ENCODE measurements around the gene KCNG4. TPM values are rescaled to one million over a fixed set of nuclear protein-coding genes. Genes with fewer than 3 reads are reported as not detected.

Gene KCNG4
- total RNA-seq, 6 experiments from 2014 or later = not detected

DNA sequence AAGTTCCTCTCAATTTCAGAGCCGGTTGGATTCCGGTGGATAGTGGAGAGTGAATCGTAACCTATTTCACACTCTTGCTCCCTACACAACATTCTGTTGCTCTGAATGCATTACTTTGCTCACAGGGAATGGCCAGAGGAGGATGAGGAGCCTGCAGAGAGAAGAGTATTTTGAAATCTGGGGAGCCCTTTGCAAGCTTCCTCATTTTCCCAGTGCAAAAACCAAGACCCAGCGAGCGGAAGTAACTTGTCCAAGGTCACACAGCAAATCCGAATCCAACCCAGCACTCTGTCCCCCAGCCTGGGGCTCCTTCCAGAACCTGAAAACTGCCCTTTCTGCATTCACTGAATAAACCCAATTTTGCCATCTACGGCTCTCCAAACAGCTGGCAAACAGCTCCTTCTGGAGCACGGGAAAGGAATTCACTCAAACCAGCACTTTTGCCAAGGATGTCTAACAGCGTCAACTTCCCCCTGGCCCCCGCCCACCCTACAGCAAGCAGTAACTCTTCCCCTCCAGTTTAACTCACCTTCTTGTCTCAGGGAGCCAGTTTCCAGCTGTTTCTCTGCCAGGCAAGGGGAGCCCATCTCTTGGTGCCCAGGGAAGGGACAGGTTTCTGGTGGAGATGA is 557 bp downstream of the KCNG4 start:
- Mint-ChIP-seq H3K27ac (no peak overlapping the region), H3K27me3 (ENCODE audit: insufficient read depth) (peaks cover 46% of the 10 kb centered on the region), H3K36me3 (ENCODE audit: low read depth) (no peaks in the 10 kb centered on the region)

DNA sequence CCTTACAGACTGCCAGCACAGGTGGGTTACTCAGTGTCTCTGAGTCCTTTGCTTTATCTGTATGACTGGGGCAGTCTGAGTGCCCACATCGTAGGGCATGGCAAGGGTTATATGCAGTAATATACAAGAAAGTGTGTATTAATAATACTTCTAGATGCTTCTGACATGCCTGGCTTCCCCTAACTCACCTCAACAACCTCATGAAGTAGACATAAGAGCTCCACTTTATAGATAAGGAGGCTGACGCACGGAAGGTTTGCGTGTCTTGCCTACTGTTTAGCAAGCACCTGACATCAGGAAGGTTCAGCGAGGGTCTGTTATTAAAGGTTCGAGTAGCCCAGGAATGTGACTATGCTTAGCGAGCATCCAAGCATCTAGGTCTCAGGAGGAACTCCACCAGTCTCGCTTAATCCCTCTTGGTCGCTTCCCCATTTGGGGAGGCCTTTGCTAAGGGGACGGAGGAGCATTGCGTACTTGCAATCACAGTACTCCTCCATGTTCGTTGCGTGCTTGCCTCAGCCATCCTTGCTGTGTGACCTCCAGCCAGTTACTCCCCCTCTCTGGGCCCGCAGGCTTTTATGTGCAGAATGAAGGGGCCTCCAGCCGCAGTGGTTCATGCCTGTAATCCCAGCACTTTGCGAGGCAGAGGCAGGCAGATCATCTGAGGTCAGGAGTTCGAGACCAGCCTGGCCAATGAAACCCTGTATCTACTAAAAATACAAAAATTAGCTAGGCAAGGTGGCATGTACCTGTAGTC is 1.6 kb downstream of the KCNG4 start:
- DNase-seq = no peak
- TF ChIP-seq, protein P1, sequence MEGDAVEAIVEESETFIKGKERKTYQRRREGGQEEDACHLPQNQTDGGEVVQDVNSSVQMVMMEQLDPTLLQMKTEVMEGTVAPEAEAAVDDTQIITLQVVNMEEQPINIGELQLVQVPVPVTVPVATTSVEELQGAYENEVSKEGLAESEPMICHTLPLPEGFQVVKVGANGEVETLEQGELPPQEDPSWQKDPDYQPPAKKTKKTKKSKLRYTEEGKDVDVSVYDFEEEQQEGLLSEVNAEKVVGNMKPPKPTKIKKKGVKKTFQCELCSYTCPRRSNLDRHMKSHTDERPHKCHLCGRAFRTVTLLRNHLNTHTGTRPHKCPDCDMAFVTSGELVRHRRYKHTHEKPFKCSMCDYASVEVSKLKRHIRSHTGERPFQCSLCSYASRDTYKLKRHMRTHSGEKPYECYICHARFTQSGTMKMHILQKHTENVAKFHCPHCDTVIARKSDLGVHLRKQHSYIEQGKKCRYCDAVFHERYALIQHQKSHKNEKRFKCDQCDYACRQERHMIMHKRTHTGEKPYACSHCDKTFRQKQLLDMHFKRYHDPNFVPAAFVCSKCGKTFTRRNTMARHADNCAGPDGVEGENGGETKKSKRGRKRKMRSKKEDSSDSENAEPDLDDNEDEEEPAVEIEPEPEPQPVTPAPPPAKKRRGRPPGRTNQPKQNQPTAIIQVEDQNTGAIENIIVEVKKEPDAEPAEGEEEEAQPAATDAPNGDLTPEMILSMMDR (IDR thresholded peaks at IDR 0.05) = no peak
- Mint-ChIP-seq H3K27me3 (ENCODE audit: insufficient read depth) (peaks cover 55% of the 10 kb centered on the region), H3K9me3 (no peaks in the 10 kb centered on the region), H3K27ac (no peak overlapping the region), H3K4me3 (no peak overlapping the region), H3K4me1 (ENCODE audit: low read depth) (no peaks in the 10 kb centered on the region), H3K36me3 (ENCODE audit: low read depth) (no peaks in the 10 kb centered on the region)

More for the DNA sequence above, 557 bp downstream of the KCNG4 start:
- no peak overlapping the region for H3K4me3 Mint-ChIP-seq
- H3K9me3 Mint-ChIP-seq = no peaks in the 10 kb centered on the region
- DNase-seq = no peak
- TF ChIP-seq, protein P1 (IDR thresholded peaks at IDR 0.05) = no peak
- no peaks in the 10 kb centered on the region for H3K4me1 Mint-ChIP-seq (ENCODE audit: low read depth)

DNA sequence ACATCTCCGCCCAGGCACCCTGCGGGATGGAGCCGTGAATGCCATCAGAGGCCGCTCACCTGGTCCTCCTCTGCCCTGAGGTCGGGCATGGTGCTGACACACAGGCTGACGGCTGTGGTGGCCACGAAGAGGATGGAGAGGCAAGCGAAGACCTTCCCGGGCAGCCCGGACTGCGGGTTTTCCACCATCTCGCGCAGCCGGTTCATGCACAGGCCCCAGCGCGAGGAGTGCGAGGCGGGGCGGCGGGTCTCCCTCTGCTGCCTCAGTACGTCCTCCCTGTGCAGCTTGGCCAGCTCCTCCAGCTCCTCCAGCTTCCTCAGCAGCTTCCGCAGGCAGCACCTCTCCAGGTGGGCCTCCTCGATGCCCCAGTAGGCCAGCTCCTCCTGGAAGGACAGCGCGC is 3.1 kb downstream of the KCNG4 start:
- TF ChIP-seq, protein P1 (IDR thresholded peaks at IDR 0.05) = no peak
- H3K27me3 Mint-ChIP-seq (ENCODE audit: insufficient read depth) = peaks cover 57% of the 10 kb centered on the region
- no peaks in the 10 kb centered on the region for H3K4me1 Mint-ChIP-seq (ENCODE audit: low read depth)
- H3K4me3 Mint-ChIP-seq = no peak overlapping the region
- H3K27ac Mint-ChIP-seq = no peak overlapping the region
- H3K36me3 Mint-ChIP-seq (ENCODE audit: low read depth) = no peaks in the 10 kb centered on the region
- DNase-seq = no peak
- H3K9me3 Mint-ChIP-seq = no peaks in the 10 kb centered on the region

DNA sequence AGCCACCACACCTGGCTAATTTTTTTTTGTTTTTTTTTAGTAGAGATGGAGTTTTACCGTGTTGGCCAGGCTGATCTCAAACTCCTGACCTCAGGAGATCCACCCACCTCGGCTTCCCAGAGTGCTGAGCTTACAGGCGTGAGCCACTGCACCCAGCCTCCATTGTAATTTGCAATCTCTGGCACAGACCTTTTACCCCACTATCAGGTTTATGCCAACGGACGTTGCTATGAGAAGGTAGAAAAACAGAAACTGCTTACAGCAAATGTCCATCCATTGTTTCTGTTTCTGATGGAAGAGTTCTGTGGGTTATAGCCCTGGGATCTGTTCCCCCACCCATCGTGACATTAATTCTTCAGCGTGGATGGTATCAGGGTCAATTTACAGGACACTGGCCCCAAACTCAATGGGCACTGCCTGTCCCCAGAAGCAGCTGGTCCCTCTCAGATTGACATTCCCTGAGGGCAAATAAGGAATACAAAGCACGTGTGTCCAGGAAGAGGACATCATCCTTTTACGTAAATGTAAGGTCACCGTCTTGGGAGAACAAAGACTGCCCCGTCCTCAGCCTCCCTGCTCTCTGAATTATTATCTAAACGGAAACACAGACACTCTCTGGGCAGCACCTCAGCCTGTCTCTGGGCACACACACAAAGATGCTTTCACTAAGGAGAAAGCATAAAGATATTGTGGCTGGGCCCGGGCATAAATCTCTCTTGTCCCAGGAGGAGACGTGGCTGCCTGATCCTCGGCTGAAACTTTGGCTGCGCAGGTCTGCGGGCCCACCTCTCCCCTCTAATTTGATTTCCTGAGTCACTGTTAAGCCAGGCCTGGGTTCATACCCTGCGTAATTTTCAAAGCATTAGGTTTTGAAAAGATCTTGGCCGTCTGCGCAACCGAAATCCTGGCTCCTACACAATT is 5.2 kb downstream of the KCNG4 start:
- Mint-ChIP-seq H3K27me3 (ENCODE audit: insufficient read depth) (peaks cover 44% of the 10 kb centered on the region), H3K4me1 (ENCODE audit: low read depth) (peaks cover 3% of the 10 kb centered on the region; the same call in 1 of the 2 replicates), H3K9me3 (no peaks in the 10 kb centered on the region), H3K4me3 (no peak overlapping the region), H3K27ac (no peak overlapping the region), H3K36me3 (ENCODE audit: low read depth) (no peaks in the 10 kb centered on the region)
- TF ChIP-seq, protein P1 (IDR thresholded peaks at IDR 0.05) = no peak
- no peak for DNase-seq

DNA sequence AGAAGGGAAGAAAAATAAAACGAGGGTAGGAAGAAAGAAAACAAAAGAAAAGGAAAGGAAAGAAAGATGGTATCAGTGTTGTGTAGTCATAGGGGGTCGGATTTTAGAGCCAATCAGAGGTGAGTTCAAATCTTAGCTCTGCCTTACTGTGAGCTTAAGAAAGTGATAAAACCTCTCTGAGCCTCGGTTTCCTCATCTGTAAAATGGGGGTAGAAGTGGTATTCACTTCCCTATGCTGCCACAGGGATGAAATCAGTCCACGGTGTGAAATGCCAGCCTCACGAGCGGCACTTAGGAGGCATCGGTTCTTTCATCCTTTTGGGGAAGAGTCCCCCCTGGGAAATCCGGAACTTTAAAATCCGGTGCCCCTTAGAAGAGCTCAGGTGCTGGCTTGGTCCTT is 6.1 kb downstream of the KCNG4 start:
- DNase-seq = no peak
- Mint-ChIP-seq H3K4me1 (ENCODE audit: low read depth) (peaks cover 10% of the 10 kb centered on the region), H3K4me3 (no peak overlapping the region), H3K9me3 (no peaks in the 10 kb centered on the region), H3K27me3 (ENCODE audit: insufficient read depth) (peaks cover 38% of the 10 kb centered on the region), H3K36me3 (ENCODE audit: low read depth) (no peaks in the 10 kb centered on the region), H3K27ac (no peak overlapping the region)
- TF ChIP-seq, protein P1 (IDR thresholded peaks at IDR 0.05) = no peak

All from HFFc6 (cell line).